Adrenal gland (tissue), 5 donors: ENCODE measurements around the gene RABL3.

ENCODE experiments used
- CTCF ChIP-seq, 6 experiments: fragments of 450-650 bp in 4 of 6; fragments of 200-600 bp in 2 of 6; sonication (generic) in 1 of 6; IDR thresholded peaks; 1 replicate in 5 of 6; 2 replicates in 1 of 6; pipeline versions ENCODE4 v1.5.1 to v1.8.0; 2016 to 2021; ENCODE audit warnings: antibody characterized with exemption in 6 of 6, mild to moderate bottlenecking in 2 of 6, moderate library complexity in 1 of 6
- POLR2A ChIP-seq, 2 donors: fragments of 450-650 bp; IDR thresholded peaks; one replicate each; pipeline ENCODE4 v1.6.1; 2017; ENCODE audit warnings: antibody characterized with exemption in 2 of 2, mild to moderate bottlenecking in 2 of 2, moderate library complexity in 1 of 2
- donor health status: DM: no; HTN: no; CAD: no.

- TF ChIP-seq CTCF (IDR thresholded peaks at IDR 0.05) (no peak), POLR2A (IDR thresholded peaks at IDR 0.05) (no peak)
These were observed 63.3 kb downstream of the RABL3 start for GRCh38 chr3:120678984-120679383.
